ENCODE results near the gene EIF5.

Gene EIF5

DNA sequence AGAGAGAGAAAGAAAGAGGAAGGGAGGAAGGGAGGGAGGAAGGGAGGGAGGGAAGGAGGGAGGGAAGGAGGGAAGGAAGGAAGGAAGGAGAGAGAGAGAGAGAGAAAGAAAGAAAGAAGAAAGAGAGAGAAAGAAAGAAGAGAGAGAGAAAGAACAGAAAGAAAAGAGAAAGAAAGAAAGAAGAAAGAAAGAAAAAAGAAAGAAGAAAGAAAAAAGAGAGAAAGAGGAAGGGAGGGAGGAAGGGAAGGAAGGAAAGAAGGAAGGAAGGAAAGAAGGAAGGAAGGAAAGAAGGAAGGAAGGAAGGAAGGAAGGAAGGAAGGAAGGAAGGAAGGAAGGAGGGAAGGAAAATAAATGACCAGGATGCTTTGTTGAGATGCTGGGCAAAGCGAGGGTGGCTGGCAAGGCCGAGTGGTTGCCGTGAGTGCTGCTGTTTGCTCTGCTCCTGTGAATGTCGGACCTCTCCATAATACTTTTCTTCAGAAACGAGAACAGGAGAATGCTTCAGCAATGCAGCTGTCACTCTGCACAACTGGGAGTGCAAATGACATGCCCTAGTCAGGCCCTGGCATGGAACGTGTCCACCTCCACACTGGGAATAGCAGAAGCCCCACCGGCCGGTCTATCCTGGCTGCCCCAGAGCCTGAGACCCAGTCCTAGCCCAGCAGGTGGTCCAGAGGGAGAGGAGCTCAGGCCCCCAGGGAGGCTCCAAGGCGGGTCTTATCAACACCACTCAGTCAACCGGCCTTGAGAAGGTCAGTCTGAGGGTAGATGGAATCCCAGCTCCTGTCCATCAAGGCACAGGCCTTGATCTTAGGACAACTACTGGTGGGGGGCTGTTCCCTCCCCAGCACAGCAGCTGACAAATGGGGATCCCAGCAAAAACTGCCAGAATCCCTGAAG is 25.1 kb upstream of the EIF5 start:
- FAIRE-seq (no peak), DNase-seq (ENCODE audit: low spot score) (no peak)

- DNase-seq (ENCODE audit: low spot score) = no peak
- FAIRE-seq = no peak
Observed at GRCh38 chr14:103310576-103311095, 23.4 kb upstream of the EIF5 start.

DNA sequence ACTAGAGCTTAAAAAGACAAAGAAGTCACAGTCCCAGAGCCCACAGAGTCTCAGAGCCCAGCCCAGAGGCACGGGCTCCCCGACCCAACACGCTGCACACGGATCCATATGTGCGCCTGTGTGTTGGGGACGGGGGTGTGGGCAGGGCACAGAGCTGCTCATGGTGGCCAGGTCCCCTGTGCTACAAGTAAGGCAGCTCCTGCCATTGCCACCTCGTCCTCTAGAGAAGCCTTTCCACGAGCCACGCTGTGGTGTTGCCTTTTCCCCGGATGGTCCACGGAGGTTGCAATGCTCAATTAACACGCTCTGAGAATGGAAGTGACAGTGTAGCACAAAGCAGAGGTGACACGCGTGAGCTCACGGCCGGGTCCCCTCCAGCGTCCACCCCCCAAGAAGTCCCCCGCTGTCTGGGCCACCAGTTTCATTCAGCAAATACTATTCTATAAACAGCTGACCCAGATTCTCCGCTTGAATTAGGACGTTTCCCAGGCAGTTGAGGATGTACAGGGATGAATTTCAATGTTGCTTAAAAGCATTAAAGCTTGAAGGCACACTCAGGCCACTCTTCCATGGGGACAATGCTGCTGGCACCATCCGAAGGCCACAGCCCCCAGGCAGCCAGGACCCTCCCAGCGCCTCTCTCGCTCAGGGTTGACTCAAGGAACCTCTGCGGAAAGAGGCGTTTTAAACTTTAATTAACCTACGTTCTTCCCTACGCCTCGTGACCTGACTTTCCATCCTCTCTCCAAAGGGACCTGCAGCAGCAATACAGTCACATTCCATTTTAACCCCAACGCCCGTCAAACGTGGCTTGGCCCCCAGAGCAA is 22.7 kb upstream of the EIF5 start:
- FAIRE-seq (no peak), DNase-seq (ENCODE audit: low spot score) (no peak)

- FAIRE-seq = no peak
Observed at GRCh38 chr14:103312006-103312635, 21.9 kb upstream of the EIF5 start.

DNA sequence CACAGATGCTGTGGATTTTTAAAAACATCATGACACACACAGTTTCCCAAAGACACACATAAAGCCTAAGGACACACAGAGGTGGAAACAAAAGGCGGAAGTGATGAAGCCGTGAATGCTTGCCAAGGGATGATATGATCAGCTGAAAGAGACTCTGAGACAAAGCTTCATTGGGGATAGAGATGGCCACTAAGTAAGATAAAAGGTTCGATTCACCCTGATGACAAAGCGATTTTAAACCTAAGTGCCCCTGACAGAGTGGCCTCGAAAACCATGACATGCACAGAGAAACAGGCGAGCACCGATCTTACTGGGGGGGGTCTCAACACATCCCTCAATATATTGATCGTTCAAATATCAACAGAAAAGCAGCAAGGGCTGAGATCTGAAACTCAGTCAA is 20.3 kb upstream of the EIF5 start:
- FAIRE-seq (no peak), DNase-seq (ENCODE audit: low spot score) (no peak)

More at GRCh38 chr14:103312006-103312635, 21.9 kb upstream of the EIF5 start:
- DNase-seq (ENCODE audit: low spot score) = no peak

GRCh38 chr14:103314496-103315277 is 19.4 kb upstream of the EIF5 start:
- no peak for FAIRE-seq
- no peak for DNase-seq (ENCODE audit: low spot score)

- DNase-seq (ENCODE audit: low spot score) (no peak), FAIRE-seq (no peak)
Observed at GRCh38 chr14:103315351-103315911, 18.6 kb upstream of the EIF5 start.

DNA sequence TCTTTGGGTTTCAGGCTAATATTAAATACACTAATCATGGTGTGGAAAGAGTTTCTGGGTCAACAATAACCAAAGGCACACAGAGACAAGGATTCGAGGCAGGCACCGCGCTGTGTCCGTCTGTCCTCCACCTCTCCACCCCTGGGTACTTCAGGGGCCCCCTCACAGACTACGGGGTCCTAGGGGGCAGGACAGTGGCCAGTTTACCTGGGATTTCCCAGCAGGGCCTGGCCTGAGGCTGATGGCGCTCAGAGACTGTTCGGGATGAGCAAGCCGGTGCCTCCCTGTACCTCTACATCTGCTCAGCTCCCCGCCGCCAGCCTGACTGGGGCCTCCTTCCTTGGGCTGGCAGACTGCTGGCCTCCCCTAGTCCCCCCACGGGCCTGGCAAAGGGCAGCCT is 18.1 kb upstream of the EIF5 start:
- DNase-seq (ENCODE audit: low spot score) (no peak), FAIRE-seq (no peak)

DNA sequence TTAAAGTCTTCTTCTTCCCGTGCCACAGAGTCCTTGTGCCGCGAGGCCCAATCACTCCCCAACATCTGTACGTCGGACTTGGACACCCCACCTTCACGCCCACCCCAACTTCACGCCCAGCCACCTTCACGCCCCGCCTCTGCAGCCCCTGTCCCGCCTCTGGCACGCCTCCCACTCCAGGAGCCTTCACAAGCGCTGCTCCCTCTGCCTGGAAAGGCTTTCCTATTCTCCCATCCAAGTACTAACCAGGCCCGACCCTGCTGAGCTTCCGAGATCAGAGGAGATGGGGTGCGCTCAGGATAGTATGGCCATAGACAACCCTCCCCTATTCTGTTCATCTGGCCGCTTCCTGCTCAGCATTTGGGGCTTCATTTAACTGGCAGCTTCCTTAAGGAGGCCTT is 17.3 kb upstream of the EIF5 start:
- no peak for DNase-seq (ENCODE audit: low spot score)
- no peak for FAIRE-seq

- DNase-seq (ENCODE audit: low spot score) = no peak
- FAIRE-seq = no peak
Observed at GRCh38 chr14:103317251-103317650, 16.8 kb upstream of the EIF5 start.

- DNase-seq (ENCODE audit: low spot score) (no peak), FAIRE-seq (no peak)
Observed at GRCh38 chr14:103317976-103318580, 16.0 kb upstream of the EIF5 start.

GRCh38 chr14:103318750-103319419 is 15.2 kb upstream of the EIF5 start:
- no peak for DNase-seq (ENCODE audit: low spot score)
- FAIRE-seq = no peak

GRCh38 chr14:103319422-103319821 is 14.6 kb upstream of the EIF5 start:
- FAIRE-seq = no peak
- DNase-seq (ENCODE audit: low spot score) = no peak

- DNase-seq (ENCODE audit: low spot score) = no peak
- FAIRE-seq = no peak
Observed at GRCh38 chr14:103326078-103326477, 8.0 kb upstream of the EIF5 start.

DNA sequence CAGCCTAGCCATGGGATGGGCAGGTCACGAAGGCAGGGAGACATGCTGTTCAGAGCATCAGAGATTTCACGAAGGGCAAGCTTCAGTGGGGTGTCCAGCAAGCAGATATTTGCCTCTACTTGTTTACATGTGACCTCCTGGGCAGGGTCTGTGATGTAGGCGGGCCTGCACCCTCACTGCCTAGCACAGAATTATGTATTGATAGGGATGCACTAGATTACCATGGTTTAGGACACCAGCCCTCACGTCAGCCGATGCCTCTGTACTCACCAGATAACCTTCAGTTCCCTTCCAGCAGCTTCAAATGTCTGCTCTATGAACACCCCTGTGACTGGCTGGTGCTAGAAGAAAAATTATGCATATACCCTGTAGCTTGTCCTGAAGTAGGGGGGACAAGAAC is 5.1 kb upstream of the EIF5 start:
- FAIRE-seq = no peak
- DNase-seq (ENCODE audit: low spot score) = no peak

DNA sequence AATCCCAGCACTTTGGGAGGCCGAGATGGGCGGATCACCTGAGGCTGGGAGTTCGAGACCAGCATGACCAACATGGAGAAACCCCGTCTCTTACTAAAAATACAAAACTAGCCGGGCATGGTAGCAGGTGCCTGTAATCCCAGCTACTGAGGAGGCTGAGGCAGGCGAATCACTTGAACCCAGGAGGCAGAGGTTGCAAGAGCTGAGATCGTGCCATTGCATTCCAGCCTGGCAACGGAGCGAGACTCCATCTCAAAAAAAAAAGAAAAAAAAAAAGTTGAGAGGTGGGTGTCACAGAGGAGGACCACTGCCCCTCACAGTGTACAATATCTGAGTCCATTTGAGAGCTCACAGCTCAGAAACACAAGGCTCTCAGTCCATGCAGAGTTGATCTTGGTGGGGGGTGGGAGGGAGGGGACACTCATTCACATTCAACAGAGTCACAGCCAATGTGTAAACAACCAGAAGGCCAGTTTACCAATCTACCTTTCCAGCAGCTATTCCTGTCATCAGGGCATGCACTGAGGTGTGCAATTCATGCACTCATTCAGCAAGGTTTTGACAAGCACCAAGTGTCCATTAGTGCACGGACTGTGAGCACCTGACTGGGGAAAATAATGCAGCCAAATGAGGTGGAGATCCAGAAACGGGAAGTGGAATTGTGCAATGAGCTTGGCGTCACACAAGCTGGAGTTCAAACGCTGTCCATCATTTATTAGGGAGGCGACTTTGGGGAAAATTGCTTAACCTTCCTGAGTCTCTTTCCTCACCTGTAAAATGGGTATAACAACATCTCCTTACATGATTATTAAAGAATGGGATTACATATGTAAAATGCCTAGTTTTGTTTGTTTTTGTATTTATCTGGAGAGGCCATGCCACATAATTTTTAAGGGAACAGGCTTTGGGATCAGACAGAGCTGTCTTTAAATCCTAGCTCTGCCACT is 4.4 kb upstream of the EIF5 start:
- DNase-seq (ENCODE audit: low spot score) (no peak), FAIRE-seq (no peak)

- DNase-seq (ENCODE audit: low spot score) = no peak
- no peak for FAIRE-seq
Observed at GRCh38 chr14:103330536-103330935, 3.5 kb upstream of the EIF5 start.

DNA sequence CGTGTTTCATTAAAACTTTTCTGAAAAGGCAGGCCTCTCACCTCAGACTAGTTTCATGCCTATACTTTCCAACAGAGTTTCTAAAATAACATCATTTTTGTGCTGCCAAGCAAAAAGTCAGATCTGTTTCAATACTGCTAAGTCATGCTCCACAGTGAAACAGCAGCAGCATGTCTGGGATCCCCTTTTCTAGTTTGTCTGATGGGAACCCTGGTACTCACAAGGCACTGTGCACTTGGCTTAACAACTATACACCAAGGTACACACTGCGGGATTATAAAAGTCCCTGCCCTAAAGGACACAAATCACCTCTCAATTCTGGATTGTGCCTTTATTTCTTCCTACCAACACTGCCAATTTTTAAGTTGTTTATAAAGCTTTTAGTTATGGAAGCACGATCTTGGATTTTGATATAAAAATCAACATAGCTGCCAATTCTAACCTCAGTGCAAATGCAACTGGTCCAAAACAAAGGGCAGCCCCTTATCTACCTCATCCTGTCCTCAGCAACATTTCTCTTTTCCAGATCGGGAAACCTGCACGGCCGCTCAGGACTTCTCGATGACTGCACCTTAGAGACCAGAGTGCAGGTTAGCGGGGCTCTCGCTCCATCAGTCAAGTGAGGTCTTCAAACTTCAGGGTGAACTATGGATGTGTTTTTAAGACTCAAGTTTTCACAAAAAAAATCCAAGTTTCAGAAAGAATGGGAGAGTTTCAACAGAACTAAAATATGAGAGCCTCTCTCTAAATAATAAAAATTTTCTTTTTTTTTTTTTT is 1.7 kb upstream of the EIF5 start:
- no peak for DNase-seq (ENCODE audit: low spot score)
- FAIRE-seq = no peak

Data from RCC 7860 (cell line).